Choroid plexus epithelial cell (primary cell): ENCODE measurements around the gene CBX4.

Source experiments
- DNase-seq: peaks from one replicate; pipeline ENCODE4 v3.0.0-alpha.2; 2010; ENCODE audit warnings: low read depth
- H3K4me3 ChIP-seq: 2 replicates; pipeline ENCODE4 v1.5.1; 2011; ENCODE audit warnings: low read depth, mild to moderate bottlenecking, control low read depth, low read length, moderate library complexity
- TF ChIP-seq, protein P1 (sequence below): conservative IDR thresholded peaks from 2 replicates; pipeline ENCODE4 v1.5.1; 2011; ENCODE audit warnings: low read depth, mild to moderate bottlenecking, control low read depth, inconsistent platforms, low read length, moderate library complexity

Gene CBX4

DNA sequence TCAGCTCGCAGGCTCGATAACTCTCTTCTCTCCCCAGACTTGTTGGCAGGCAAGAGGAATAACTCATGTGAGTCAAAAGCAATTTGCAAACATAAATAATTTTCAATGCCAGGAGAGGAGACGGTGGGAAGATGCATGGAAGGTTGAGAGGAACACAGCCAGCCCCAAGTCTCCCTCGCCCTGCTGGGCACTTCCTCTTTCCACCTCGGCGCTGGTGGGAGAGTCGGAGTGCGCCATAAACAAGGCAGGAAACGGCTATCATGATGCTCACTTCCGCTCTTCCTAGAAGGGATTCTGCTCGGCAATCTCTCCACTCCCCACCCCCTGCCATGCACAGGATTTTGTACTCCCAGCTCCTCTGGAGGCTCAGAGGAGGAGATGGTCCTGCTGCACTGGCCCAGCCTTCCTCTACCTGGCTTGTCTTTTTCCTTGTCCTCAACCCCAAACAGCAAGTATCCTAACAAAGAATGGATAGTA, 13.0 kb downstream of the CBX4 start:
- DNase-seq = no peak
- TF ChIP-seq, protein P1, sequence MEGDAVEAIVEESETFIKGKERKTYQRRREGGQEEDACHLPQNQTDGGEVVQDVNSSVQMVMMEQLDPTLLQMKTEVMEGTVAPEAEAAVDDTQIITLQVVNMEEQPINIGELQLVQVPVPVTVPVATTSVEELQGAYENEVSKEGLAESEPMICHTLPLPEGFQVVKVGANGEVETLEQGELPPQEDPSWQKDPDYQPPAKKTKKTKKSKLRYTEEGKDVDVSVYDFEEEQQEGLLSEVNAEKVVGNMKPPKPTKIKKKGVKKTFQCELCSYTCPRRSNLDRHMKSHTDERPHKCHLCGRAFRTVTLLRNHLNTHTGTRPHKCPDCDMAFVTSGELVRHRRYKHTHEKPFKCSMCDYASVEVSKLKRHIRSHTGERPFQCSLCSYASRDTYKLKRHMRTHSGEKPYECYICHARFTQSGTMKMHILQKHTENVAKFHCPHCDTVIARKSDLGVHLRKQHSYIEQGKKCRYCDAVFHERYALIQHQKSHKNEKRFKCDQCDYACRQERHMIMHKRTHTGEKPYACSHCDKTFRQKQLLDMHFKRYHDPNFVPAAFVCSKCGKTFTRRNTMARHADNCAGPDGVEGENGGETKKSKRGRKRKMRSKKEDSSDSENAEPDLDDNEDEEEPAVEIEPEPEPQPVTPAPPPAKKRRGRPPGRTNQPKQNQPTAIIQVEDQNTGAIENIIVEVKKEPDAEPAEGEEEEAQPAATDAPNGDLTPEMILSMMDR = no peak
- no peak overlapping the region for H3K4me3 ChIP-seq

DNA sequence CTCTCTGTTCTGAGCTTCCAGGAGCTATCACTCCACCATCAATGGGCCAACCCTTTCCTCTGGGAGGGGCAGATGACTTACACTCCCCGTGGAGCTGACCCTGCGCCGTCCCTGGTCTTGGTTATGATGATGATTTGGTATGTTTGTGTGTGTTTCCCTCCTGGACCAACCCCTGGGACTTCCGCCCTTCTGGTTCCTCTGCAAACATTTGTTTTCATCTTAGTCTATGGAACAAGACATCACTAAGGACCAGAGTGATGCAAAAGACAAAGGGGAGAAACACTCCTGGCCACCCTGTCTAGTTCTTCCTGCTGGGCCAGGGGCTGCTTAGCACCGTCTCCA, 13.7 kb downstream of the CBX4 start:
- DNase-seq = no peak
- H3K4me3 ChIP-seq = no peak overlapping the region
- TF ChIP-seq, protein P1 = no peak

DNA sequence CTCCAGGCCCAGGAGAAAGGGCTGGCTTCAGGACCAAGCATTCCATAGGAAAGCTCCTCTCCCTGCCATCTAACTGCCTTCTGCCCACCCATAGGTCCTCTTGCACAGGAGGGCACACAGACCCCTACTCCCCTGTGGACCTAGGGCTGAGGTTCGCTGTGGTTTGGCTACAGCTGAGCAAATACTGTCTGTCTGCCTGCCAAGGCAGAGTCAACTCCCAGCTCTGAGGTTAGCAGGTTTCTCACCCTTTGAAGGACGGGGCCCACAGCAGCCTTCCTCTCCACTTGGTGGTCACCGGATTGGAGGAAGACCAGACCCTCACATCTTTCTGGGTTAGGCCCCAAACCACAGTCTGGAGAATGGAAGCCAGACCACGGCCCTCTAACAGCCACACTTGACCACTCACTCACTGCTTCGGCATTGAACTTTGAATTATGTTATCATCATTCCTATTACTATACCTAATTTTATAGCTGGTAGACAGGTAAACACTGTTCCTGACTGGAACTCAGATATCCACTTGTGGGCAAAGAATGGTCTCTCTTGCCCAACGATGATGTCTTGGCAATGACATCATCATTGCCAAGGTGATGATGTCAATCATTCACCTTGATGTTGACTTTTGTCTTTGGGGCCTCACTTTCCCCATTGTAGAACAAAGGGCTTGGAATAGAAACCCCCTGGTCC, 14.2 kb downstream of the CBX4 start:
- H3K4me3 ChIP-seq = no peak overlapping the region
- TF ChIP-seq, protein P1 = no peak
- DNase-seq = no peak

DNA sequence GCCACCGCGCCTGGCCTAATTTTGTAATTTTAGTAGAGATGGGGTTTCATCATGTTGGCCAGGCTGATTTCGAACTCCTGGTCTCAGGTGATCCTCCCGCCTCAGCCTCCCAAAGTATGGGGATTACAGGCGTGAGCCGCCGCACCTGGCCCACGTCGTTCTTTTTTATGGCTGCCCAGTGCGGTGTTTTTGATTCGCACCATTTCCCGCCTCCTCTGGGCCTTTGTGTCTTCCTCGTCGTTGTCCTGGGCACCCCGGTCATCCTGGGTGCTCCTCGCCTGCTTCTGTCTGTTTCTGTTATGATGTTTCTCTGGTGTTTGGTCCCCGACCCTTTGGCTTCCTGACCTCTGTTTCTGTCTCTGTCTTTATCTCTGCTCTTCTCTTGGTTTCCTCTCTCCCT, 15.0 kb downstream of the CBX4 start:
- TF ChIP-seq, protein P1 = no peak
- DNase-seq = no peak
- no peak overlapping the region for H3K4me3 ChIP-seq

DNA sequence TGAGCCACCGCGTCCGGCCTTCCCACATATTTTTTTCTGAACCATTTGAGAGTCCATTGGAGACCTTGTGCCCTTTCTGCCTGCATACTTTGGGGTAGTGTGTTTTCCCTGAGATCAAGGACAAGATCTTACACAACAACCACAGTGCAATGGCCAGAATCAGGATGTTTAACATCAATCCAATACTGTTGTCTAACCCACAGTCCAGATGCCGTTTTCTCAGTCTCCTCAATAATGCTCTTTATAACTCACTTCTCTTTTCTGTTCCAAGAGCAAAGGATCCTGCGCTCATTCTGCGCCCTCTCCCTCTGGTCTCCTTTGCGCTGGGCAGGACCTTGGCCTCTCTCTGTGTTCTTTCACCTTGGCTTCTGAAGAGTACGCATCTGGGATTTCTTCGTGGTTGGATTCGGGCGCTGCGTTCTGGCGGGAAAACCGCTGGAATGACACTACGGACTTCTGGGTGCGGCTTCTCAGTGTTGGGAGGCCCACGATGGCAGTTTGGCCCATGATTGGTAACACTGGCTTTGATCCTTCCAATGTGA, 16.6 kb downstream of the CBX4 start:
- H3K4me3 ChIP-seq = no peak overlapping the region
- TF ChIP-seq, protein P1 = no peak
- DNase-seq = no peak

DNA sequence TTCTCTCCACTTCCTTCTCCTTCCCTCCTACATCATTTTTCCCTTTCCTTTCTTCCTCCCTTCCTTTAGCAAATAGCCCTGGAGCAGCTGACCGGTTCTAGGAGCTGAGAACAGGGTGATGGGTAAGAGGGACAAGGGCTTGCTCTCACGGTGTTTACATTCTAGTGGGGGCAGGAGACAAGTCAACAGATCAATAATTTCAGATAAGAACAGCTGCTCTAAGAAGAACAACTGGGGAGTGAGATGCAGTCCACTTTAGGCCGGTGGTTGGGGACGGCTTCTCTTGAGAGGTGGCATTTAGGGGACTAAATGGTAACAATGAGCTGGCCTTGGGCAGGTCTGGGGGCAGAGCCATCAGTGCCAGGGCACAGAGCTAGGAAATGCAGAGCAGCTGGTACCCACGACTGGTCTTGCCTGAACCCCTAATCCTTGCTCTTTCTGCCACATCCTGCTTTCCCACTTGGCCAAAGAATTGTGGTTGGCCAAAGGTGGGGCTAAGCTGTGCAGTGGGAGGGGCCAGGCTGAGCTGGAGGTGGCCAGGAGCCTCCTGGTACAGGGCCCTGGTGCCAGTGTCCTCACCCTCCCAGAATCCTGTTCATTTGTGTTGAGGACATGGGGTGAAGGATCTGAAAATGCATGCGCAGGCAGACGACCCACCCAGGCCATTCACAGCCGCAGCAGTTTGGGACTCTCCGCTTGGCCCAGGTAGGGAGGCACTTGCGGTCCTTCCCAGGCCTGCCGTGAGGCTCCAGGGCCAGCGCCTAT, 17.7 kb downstream of the CBX4 start:
- TF ChIP-seq, protein P1 = no peak
- H3K4me3 ChIP-seq = no peak overlapping the region
- DNase-seq = no peak
